Measurements from ENCODE around the gene TWSG1. TPM values are rescaled to one million over a fixed set of nuclear protein-coding genes. Genes with fewer than 3 reads are reported as not detected.
A peak's percentile ranks its signal among the peaks of the same experiment; 100 is the strongest.

The TWSG1 gene
- total and polyA plus RNA-seq, 4 donors, result 11.8 to 55.8 (median 21.6) TPM

- Histone ChIP-seq H3K27ac (ENCODE audit: low read depth in 1 of 2, low read length in 1 of 2) (no peak overlapping the region), H3K36me3 (ENCODE audit: control insufficient read depth in 4 of 4, insufficient read depth in 4 of 4, low read length in 4 of 4) (no peaks in the 10 kb centered on the region), H3K9me3 (ENCODE audit: control insufficient read depth in 4 of 4, insufficient read depth in 3 of 4, low read length in 3 of 4) (peaks cover 0 to 5% (median 0%) of the 10 kb centered on the region in 4 donors), H3K4me1 (ENCODE audit: control insufficient read depth in 5 of 5, insufficient read depth in 5 of 5, low read length in 5 of 5) (peaks cover 0 to 18% (median 2%) of the 10 kb centered on the region in 5 donors), H3K4me3 (no peak overlapping the region), H3K9ac (ENCODE audit: insufficient read depth in 1 of 2, low read length in 2 of 2) (no peak overlapping the region), H3K27me3 (ENCODE audit: control insufficient read depth in 3 of 3, insufficient read depth in 3 of 3, low read length in 2 of 3) (no peaks in the 10 kb centered on the region)
- no peak for TF ChIP-seq CTCF (IDR thresholded peaks at IDR 0.05; ENCODE audit: control extremely low read depth, extremely low read depth)
- no peak for ATAC-seq (ENCODE audit: insufficient read depth, low FRiP score)
- DNase-seq, result no peak
- 76 to 96% methylated on average over 1 of the region's 1 CpG for WGBS, 2 donors
Observed at GRCh38 chr18:9319333-9319732, 15.2 kb upstream of the TWSG1 start.

- Histone ChIP-seq H3K27ac (ENCODE audit: low read depth in 1 of 2, low read length in 1 of 2) (no peak overlapping the region), H3K9me3 (ENCODE audit: control insufficient read depth in 4 of 4, insufficient read depth in 3 of 4, low read length in 3 of 4) (peaks cover 0 to 5% (median 0%) of the 10 kb centered on the region in 4 donors), H3K36me3 (ENCODE audit: control insufficient read depth in 4 of 4, insufficient read depth in 4 of 4, low read length in 4 of 4) (no peaks in the 10 kb centered on the region), H3K4me1 (ENCODE audit: control insufficient read depth in 5 of 5, insufficient read depth in 5 of 5, low read length in 5 of 5) (peaks cover 0 to 18% (median 2%) of the 10 kb centered on the region in 5 donors), H3K9ac (ENCODE audit: insufficient read depth in 1 of 2, low read length in 2 of 2) (no peak overlapping the region), H3K4me3 (no peak overlapping the region), H3K27me3 (ENCODE audit: control insufficient read depth in 3 of 3, insufficient read depth in 3 of 3, low read length in 2 of 3) (no peaks in the 10 kb centered on the region)
- ATAC-seq (ENCODE audit: insufficient read depth, low FRiP score), result no peak
- peak; percentile 71 to 90 (median 86) for DNase-seq
- 38 to 42% methylated on average over 4 of the region's 4 CpGs for WGBS, 2 donors
- TF ChIP-seq CTCF (IDR thresholded peaks at IDR 0.05; ENCODE audit: control extremely low read depth, extremely low read depth), result no peak
Observed at GRCh38 chr18:9321017-9321452, 13.5 kb upstream of the TWSG1 start.

- ATAC-seq (ENCODE audit: insufficient read depth, low FRiP score) (no peak), DNase-seq (peak; percentile 51 to 57 (median 56))
- Histone ChIP-seq H3K27me3 (ENCODE audit: control insufficient read depth in 3 of 3, insufficient read depth in 3 of 3, low read length in 2 of 3) (no peaks in the 10 kb centered on the region), H3K4me3 (no peak overlapping the region), H3K4me1 (ENCODE audit: control insufficient read depth in 5 of 5, insufficient read depth in 5 of 5, low read length in 5 of 5) (peaks cover 0 to 18% (median 2%) of the 10 kb centered on the region in 5 donors), H3K9ac (ENCODE audit: insufficient read depth in 1 of 2, low read length in 2 of 2) (no peak overlapping the region), H3K36me3 (ENCODE audit: control insufficient read depth in 4 of 4, insufficient read depth in 4 of 4, low read length in 4 of 4) (no peaks in the 10 kb centered on the region), H3K27ac (ENCODE audit: low read depth in 1 of 2, low read length in 1 of 2) (no peak overlapping the region), H3K9me3 (ENCODE audit: control insufficient read depth in 4 of 4, insufficient read depth in 3 of 4, low read length in 3 of 4) (peaks cover 0 to 4% (median 0%) of the 10 kb centered on the region in 4 donors)
- TF ChIP-seq CTCF (IDR thresholded peaks at IDR 0.05; ENCODE audit: control extremely low read depth, extremely low read depth), result no peak
- WGBS, 2 donors, result 49 to 81% methylated on average over 4 of the region's 4 CpGs
Observed at GRCh38 chr18:9321736-9322135, 12.8 kb upstream of the TWSG1 start.

GRCh38 chr18:9322744-9323143 is 11.8 kb upstream of the TWSG1 start:
- H3K4me3 ChIP-seq, result no peak overlapping the region
- ATAC-seq (ENCODE audit: insufficient read depth, low FRiP score) (no peak), DNase-seq (no peak)
- H3K27me3 ChIP-seq (ENCODE audit: control insufficient read depth in 3 of 3, insufficient read depth in 3 of 3, low read length in 2 of 3), result no peaks in the 10 kb centered on the region
- TF ChIP-seq CTCF (IDR thresholded peaks at IDR 0.05; ENCODE audit: control extremely low read depth, extremely low read depth), result no peak
- H3K9me3 ChIP-seq (ENCODE audit: control insufficient read depth in 4 of 4, insufficient read depth in 3 of 4, low read length in 3 of 4), result peaks cover 0 to 3% (median 0%) of the 10 kb centered on the region in 4 donors
- H3K36me3 ChIP-seq (ENCODE audit: control insufficient read depth in 4 of 4, insufficient read depth in 4 of 4, low read length in 4 of 4), result no peaks in the 10 kb centered on the region
- WGBS, 2 donors, result 43 to 62% methylated on average over 2 of the region's 2 CpGs
- no peak overlapping the region for H3K9ac ChIP-seq (ENCODE audit: insufficient read depth in 1 of 2, low read length in 2 of 2)
- no peak overlapping the region for H3K27ac ChIP-seq (ENCODE audit: low read depth in 1 of 2, low read length in 1 of 2)
- peaks cover 0 to 18% (median 2%) of the 10 kb centered on the region in 5 donors for H3K4me1 ChIP-seq (ENCODE audit: control insufficient read depth in 5 of 5, insufficient read depth in 5 of 5, low read length in 5 of 5)

Measured in lung (tissue), 12 donors.